NCI-H1105 (cell line): ENCODE data around the gene BHMT.
"Not testable (repeated sequence)": the region's sequence is repeated elsewhere in the genome, so short reads cannot be mapped to it uniquely, and the experiment has no call there.

Experiments
- DNase-seq: peaks from one replicate; lab custom pipeline; 2025; lab: John Stamatoyannopoulos, UW

Gene BHMT

DNA sequence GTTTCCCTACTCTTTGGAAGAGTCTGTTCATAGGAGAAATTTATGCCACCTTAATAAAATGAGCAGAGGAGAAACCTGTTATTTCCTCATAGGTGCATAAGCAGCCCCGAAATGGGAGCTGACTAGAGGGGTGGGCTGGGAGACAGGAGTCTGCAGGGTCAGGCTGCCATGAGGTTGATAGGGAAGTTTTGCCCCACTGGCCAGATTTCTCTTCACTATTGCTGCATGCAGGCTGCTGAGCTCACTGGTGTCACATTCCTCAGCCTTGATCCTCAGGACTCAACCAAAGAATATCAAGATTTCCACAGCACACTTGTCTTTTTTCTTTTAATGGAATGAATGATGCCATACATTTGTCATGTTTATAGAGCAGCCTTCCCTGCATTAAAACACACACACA lies 60.7 kb downstream of the BHMT start:
- DNase-seq: no peak

DNA sequence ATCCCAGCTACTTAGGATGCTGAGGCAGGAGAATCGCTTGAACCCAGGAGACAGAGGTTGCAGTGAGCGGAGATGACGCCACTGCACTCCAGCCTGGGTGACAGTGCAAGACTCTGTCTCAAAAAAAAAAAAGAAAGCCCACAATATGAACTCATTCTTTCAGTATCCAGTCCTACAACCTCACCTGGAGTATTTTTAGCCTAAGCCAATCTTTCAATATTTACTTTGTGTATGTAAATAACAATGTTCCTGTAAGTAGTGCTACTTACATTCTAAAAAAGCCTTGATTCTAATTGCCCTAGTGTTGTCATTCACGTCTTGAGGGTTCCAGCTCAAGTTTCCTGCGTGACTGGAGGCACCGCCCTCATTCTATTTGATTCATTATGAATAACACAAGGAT lies 62.0 kb downstream of the BHMT start:
- peak; percentile 10 for DNase-seq

DNA sequence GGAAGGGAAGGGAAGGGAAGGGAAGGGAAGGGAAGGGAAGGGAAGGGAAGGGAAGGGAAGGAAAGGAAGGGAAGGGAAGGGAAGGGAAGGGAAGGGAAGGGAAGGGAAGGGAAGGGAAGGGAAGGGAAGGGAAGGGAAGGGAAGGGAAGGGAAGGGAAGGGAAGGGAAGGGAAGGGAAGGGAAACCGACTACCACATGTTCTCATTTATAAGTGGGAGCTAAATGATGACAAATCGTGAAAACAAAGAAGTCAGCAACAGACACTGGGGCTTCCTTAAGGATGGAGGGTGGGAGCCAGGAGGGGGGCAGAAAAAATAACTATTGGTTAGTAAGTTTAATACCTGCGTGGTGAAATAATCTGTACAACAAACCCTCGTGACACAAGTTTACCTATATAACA lies 68.8 kb downstream of the BHMT start:
- DNase-seq: not testable (repeated sequence)

DNA sequence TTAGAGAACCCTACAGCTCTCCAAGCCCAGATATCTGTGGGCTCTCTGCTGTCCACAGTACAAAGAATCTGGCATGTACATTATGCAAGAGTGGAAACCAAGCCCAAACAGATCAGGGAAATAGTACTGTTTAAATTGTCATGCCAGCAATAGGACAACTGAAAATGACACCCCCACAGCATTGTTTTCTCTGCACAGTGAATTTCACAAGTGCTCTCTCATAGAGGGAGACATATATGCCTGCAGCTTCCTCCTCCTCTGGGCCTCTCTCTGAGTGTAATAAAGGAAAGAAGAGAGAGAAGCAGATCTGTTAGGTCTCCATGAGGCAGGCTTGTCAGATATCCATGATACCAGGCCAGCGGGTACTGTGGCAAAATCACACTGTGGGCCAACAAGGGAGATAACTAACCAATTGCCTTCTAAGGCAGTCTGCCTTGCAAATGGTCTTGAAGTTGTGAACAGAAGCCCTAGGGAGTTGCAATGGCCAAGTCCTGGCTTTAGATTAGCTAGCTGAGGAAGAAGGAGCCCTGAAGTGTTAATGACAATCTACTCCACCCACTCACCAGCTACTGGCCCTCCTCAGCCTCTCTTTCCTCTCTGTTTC lies 69.9 kb downstream of the BHMT start:
- no peak for DNase-seq
